ENCODE measurements around the gene NID2. TPM values are rescaled to one million over a fixed set of nuclear protein-coding genes. Genes with fewer than 3 reads are reported as not detected.

Gene NID2
- total and polyA plus RNA-seq, 4 donors = 2.3 to 23.3 (median 10.1) TPM

GRCh38 chr14:52078095-52078531 is 9.3 kb upstream of the NID2 start:
- peaks cover 0 to 7% (median 2%) of the 10 kb centered on the region in 4 donors for H3K27me3 ChIP-seq (ENCODE audit: control insufficient read depth in 4 of 4, insufficient read depth in 4 of 4, low read length in 3 of 4)
- no peaks in the 10 kb centered on the region for H3K4me1 ChIP-seq (ENCODE audit: control insufficient read depth in 4 of 4, insufficient read depth in 4 of 4, low read length in 3 of 4)
- H3K9me3 ChIP-seq (ENCODE audit: control insufficient read depth in 4 of 4, low read length in 3 of 4) = no peaks in the 10 kb centered on the region
- H3K27ac ChIP-seq (ENCODE audit: low read depth in 1 of 2, low read length in 2 of 2) = no peak overlapping the region
- no peak for DNase-seq (ENCODE audit: low spot score)
- no peaks in the 10 kb centered on the region for H3K36me3 ChIP-seq (ENCODE audit: control insufficient read depth in 4 of 4, insufficient read depth in 3 of 4, low read depth in 1 of 4, low read length in 3 of 4)
- WGBS = 70% methylated on average over 2 of the region's 2 CpGs
- no peak for TF ChIP-seq TAF1 (conservative IDR thresholded peaks at IDR 0.05)
- no peak for TF ChIP-seq NR2F2 (IDR thresholded peaks at IDR 0.05)
- TF ChIP-seq RXRA (IDR thresholded peaks at IDR 0.05) = no peak
- TF ChIP-seq SP1 (IDR thresholded peaks at IDR 0.05) = no peak
- TF ChIP-seq REST (IDR thresholded peaks at IDR 0.05) = no peak
- TF ChIP-seq FOXA2 (IDR thresholded peaks at IDR 0.05) = no peak
- no peak for TF ChIP-seq GABPA (IDR thresholded peaks at IDR 0.05 in 1 of 2, conservative IDR thresholded peaks at IDR 0.05 in 1 of 2)
- TF ChIP-seq HNF4A (conservative IDR thresholded peaks at IDR 0.05) = no peak
- TF ChIP-seq ATF3 (IDR thresholded peaks at IDR 0.05) = no peak
- TF ChIP-seq EGR1 (IDR thresholded peaks at IDR 0.05; ENCODE audit: low read depth in 2 of 2) = no peak
- TF ChIP-seq YY1 (IDR thresholded peaks at IDR 0.05) = no peak
- no peak for TF ChIP-seq CTCF (IDR thresholded peaks at IDR 0.05; ENCODE audit: low read depth, low read length, missing input control)
- no peak for TF ChIP-seq HNF4G (IDR thresholded peaks at IDR 0.05)
- no peak for TF ChIP-seq JUND (IDR thresholded peaks at IDR 0.05)
- no peak for TF ChIP-seq RAD21 (IDR thresholded peaks at IDR 0.05)
- no peak for TF ChIP-seq MAX (IDR thresholded peaks at IDR 0.05)
- no peak for TF ChIP-seq FOXA1 (IDR thresholded peaks at IDR 0.05)
- TF ChIP-seq ZBTB33 (IDR thresholded peaks at IDR 0.05) = no peak
- H3K9ac ChIP-seq (ENCODE audit: low read depth in 1 of 2, low read length in 2 of 2) = no peak overlapping the region
- no peak overlapping the region for H3K4me3 ChIP-seq (ENCODE audit: low read depth in 1 of 3, low read length in 3 of 3)

Measured in liver (tissue), 9 donors.